Measurements from ENCODE around the gene COX8A. TPM values are rescaled to one million over a fixed set of nuclear protein-coding genes. Genes with fewer than 3 reads are reported as not detected.

Gene COX8A
- total and polyA plus RNA-seq, 9 of the 15 experiments (the other 6 are each of a cell fraction or from before 2014, with no cell fraction given): 274 to 1,206 (median 526) TPM

DNA sequence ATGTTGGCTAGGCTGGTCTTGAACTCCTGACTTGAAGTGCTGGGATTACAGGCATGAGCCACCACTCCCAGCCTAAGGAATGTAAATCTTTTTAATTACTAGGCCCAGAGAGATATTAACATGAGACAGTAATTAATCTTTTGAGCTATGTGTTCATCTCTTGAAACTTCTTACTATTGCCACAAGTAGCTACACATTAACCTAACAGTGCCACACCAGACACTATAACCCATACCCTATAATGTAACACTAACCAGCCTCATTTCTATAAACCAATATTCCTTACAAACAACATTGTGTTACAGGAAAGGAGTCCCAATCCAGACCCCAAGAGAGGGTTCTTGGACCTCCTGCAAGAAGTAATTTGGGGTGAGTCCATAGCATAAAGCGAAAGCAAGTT lies 8.0 kb upstream of the COX8A start:
- TF ChIP-seq TAF7 (tag; IDR thresholded peaks at IDR 0.05): no peak
- TF ChIP-seq BRCA1 (IDR thresholded peaks at IDR 0.05): no peak
- no peak for TF ChIP-seq BRCA1 (CRISPR knock-in tag; IDR thresholded peaks at IDR 0.05)
- TF ChIP-seq MCM5 (IDR thresholded peaks at IDR 0.05; ENCODE audit: low read depth): no peak
- TF ChIP-seq, protein P1, sequence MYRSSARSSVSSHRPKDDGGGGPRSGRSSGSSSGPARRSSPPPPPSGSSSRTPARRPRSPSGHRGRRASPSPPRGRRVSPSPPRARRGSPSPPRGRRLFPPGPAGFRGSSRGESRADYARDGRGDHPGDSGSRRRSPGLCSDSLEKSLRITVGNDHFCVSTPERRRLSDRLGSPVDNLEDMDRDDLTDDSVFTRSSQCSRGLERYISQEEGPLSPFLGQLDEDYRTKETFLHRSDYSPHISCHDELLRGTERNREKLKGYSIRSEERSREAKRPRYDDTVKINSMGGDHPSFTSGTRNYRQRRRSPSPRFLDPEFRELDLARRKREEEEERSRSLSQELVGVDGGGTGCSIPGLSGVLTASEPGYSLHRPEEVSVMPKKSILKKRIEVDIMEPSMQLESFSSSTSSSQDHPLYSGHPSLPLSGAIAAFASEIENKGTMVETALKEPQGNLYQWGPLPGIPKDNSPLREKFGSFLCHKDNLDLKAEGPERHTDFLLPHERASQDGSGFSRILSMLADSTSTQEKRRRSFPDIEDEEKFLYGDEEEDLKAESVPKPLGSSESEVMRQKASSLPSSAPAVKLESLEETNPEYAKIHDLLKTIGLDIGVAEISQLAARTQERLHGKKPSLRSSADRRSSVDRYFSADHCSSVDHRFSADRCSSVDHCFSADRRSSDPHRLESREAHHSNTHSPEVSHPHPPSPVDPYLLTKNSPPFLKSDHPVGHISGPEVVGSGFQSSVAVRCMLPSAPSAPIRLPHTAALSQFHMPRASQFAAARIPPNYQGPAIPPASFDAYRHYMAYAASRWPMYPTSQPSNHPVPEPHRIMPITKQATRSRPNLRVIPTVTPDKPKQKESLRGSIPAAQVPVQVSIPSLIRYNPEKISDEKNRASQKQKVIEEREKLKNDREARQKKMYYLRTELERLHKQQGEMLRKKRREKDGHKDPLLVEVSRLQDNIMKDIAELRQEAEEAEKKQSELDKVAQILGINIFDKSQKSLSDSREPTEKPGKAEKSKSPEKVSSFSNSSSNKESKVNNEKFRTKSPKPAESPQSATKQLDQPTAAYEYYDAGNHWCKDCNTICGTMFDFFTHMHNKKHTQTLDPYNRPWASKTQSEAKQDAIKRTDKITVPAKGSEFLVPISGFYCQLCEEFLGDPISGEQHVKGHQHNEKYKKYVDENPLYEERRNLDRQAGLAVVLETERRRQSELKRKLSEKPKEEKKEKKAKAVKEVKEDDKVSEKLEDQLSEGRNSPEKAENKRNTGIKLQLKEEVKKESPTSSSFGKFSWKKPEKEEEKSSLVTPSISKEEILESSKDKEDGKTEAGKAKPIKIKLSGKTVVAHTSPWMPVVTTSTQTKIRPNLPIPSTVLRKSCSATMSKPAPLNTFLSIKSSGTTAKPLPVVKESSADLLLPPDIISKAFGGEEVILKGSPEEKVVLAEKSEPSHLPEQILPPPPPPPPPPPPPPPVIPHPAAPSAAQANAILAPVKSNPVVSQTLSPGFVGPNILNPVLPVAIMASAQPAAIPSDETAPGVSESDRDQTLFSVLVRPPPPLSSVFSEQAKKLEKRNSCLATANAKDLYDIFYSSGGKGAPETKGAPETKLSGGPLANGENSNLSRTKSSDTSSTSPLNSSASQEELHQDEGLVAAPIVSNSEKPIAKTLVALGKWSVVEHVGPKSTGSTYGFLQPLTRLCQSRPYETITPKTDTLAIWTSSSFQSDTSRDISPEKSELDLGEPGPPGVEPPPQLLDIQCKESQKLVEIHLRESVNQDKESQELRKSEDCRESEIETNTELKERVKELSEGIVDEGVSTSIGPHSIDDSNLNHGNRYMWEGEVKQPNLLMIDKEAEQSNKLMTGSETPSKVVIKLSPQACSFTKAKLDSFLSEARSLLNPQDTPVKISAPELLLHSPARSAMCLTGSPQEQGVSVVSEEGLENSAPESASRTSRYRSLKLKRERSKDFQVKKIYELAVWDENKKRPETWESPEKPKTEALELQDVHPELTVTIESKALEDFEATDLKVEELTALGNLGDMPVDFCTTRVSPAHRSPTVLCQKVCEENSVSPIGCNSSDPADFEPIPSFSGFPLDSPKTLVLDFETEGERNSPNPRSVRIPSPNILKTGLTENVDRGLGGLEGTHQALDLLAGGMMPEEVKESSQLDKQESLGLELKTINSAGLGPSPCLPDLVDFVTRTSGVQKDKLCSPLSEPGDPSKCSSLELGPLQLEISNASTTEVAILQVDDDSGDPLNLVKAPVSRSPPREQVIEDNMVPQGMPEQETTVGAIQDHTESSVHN (IDR thresholded peaks at IDR 0.05; ENCODE audit: borderline replicate concordance in 1 of 2, low read depth in 1 of 2): no peak
- TF ChIP-seq, protein P2, sequence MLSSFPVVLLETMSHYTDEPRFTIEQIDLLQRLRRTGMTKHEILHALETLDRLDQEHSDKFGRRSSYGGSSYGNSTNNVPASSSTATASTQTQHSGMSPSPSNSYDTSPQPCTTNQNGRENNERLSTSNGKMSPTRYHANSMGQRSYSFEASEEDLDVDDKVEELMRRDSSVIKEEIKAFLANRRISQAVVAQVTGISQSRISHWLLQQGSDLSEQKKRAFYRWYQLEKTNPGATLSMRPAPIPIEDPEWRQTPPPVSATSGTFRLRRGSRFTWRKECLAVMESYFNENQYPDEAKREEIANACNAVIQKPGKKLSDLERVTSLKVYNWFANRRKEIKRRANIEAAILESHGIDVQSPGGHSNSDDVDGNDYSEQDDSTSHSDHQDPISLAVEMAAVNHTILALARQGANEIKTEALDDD (IDR thresholded peaks at IDR 0.05): no peak
- TF ChIP-seq, protein P3, sequence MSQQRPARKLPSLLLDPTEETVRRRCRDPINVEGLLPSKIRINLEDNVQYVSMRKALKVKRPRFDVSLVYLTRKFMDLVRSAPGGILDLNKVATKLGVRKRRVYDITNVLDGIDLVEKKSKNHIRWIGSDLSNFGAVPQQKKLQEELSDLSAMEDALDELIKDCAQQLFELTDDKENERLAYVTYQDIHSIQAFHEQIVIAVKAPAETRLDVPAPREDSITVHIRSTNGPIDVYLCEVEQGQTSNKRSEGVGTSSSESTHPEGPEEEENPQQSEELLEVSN (IDR thresholded peaks at IDR 0.05; ENCODE audit: borderline replicate concordance in 1 of 2, extremely low read depth in 1 of 2, insufficient read depth in 1 of 2, insufficient read length in 1 of 2, low read depth in 1 of 2, low read length in 1 of 2, poor library complexity in 1 of 2, severe bottlenecking in 1 of 2): no peak
- no peak for TF ChIP-seq ZNF23 (CRISPR knock-in tag; IDR thresholded peaks at IDR 0.05)
- no peak for TF ChIP-seq ZNF75A (CRISPR knock-in tag; IDR thresholded peaks at IDR 0.05)
- POLR2A ChIA-PET: interaction anchor here (0.9 to 1.4 kb wide), 3 partner anchors 8 to 12 kb away, joined by 4 to 5 read pairs (median 4); partner anchors contain the start of gene COX8A
- H3K4me2 ChIP-seq (ENCODE audit: insufficient read depth, low read length): no peak overlapping the region
- no peaks in the 10 kb centered on the region for H3K79me2 ChIP-seq (ENCODE audit: control insufficient read depth, insufficient read depth, low read length)
- in situ Hi-C loops (cut with MboI): no loop called here
- no peaks in the 10 kb centered on the region for H3K36me3 ChIP-seq (ENCODE audit: control insufficient read depth, insufficient read depth, low read length)
- H3K4me3 ChIP-seq: no peak overlapping the region
- WGBS (ENCODE audit: insufficient coverage, low coverage, missing lambda C conversion rate): 91% methylated on average over 1 of the region's 1 CpG
- H3K9ac ChIP-seq (ENCODE audit: insufficient read depth in 1 of 2, low read depth in 2 of 2, low read length in 2 of 2): no peak overlapping the region
- FAIRE-seq: no peak
- no peak overlapping the region for H2AFZ ChIP-seq (ENCODE audit: low read depth, low read length)
- H4K20me1 ChIP-seq (replicated peaks; ENCODE audit: control insufficient read depth, insufficient read depth, low read length): no peaks in the 10 kb centered on the region
- ATAC-seq: no peak
- CTCF ChIA-PET (ENCODE audit: low intra/inter-chr PET ratio): no interaction called here
- H3K27me3 ChIP-seq (ENCODE audit: control insufficient read depth in 2 of 2, insufficient read depth in 2 of 2, low read length in 2 of 2): no peaks in the 10 kb centered on the region
- H3K9me3 ChIP-seq (replicated peaks; ENCODE audit: control insufficient read depth, insufficient read depth, low read depth, low read length): no peaks in the 10 kb centered on the region
- intact Hi-C loops (cut with micrococcal nuclease): no loop called here
- peaks cover 5 to 16% of the 10 kb centered on the region in 2 experiments for H3K4me1 ChIP-seq (replicated peaks in 1 of 2; ENCODE audit: control insufficient read depth in 2 of 2, insufficient read depth in 2 of 2, low read length in 2 of 2)
- no peak for DNase-seq (ENCODE audit: extremely low read depth in 1 of 4, low spot score in 3 of 4)
- no peak overlapping the region for H3K27ac ChIP-seq (ENCODE audit: extremely low read depth, low read depth, low read length)
- no peaks in the 10 kb centered on the region for H3K9me1 ChIP-seq (ENCODE audit: control insufficient read depth, insufficient read depth, low read length)
- BruUV-seq (replicated peaks): no TSS peak

Data from K562 (cell line).